NCI-H2171 treated with DMSO at 0.1 percent for 48 hours (cell line): ENCODE data around the gene F11R.
A peak's percentile ranks its signal among the peaks of the same experiment; 100 is the strongest.

Experiments used
- DNase-seq: peaks from one replicate; lab custom pipeline; 2025; lab: John Stamatoyannopoulos, UW

Gene F11R

DNA sequence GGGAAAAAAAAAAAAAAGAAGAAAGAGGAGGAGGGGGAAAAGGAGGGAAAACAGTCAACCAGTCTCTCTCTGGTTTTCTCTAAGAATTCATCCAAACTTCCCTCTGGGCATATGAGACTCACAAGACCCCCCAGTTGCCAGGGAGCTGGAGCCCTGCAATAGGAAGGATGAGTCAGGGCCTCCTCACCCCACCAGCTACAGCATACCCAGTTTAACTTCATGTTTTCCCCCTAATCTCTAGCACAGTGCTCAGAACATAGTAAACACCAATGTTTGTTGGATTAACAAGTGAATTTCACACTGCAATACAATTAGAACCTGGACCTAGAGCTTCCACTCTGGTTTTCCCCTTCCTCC is 7.8 kb downstream of the F11R start:
- no peak for DNase-seq

DNA sequence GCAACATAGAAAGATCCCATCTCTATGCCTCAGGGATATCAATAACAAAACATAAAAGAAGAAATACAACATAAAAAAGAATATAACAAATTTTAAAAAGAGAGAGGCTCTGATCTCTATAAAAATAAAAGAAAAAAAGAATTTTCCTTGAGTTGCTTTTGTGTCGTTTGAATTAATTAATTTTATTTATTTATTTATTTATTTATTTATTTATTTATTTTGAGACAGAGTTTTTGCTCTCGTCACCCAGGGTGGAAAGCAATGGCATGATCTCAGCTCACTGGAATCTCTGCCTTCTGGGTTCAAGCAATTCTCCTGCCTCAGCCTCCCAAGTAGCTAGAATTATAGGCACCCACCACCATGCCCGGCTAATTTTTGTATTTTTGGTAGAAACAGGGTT is 8.5 kb downstream of the F11R start:
- no peak for DNase-seq

DNA sequence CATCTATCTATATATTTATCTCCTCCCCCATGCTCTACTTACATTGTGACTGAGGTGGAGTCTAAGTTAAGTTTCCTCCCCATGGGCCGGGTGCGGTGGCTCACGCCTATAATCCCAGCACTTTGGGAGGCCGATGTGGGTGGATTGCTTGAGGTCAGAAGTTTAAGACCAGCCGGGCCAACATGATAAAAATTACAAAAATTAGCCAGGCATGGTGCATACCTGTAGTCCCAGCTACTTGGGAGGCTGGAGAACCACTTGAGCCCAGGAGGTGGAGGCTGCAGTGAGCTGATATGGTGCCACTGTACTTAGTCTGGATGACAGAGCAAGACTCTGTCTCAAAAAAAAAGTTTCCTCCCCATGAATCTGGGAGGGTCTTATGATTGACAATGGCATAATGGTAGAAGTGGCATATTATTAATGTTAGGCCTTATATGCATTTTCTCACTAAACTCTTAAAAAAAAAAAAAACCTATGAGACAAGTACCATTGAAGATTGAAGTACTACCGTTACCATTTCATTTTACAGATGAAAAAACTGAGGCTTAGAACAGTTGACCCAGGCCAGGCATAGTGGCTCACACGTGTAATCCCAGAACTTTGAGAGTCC is 11.2 kb downstream of the F11R start:
- DNase-seq = no peak

DNA sequence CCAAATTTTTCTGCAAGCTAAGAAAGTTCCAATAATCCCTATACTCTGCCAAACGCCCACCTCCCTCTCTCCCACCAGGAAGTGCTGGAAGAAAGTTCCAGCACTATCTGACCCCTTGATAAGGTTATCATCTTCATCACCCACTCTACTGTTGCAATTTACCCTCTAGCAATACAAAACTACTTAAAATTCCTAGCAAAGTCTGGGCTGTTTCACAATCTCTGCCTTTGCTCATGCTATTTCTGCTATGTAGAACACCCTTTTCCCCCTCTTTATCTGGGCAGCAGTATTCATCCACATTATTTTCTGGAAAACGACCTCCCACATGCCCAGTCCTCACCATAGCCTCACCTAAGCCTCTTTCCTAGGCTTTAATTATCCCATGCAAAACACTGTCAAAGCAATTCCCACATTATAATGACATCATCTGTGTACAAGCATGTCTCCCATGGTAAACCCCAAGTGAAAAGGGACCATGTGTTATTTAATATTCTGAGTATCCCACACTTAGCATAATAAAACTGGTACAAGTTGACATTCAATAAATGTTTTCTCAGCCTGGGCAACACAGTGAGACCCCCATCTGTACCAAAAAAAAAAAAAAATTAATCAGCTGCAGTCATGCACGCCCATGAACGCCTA is 12.0 kb downstream of the F11R start:
- no peak for DNase-seq

DNA sequence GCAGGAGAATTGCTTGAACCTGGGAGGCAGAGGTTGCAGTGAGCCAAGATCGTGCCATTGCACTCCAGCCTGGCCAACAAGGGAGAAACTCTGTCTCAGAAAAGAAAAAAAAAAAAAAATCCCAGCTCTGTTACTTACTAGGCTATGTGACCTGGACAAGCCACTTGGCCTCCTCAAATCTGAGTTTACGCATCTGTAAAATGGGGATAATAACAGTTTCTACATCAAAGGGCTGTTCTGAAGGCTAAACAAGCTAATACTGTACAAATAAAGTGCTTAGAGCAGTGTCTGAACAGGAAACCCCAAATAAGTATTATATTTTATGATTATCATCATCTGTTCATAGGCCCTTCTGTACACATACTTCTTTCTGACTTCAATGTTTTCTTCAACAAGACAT is 13.6 kb downstream of the F11R start:
- no peak for DNase-seq

DNA sequence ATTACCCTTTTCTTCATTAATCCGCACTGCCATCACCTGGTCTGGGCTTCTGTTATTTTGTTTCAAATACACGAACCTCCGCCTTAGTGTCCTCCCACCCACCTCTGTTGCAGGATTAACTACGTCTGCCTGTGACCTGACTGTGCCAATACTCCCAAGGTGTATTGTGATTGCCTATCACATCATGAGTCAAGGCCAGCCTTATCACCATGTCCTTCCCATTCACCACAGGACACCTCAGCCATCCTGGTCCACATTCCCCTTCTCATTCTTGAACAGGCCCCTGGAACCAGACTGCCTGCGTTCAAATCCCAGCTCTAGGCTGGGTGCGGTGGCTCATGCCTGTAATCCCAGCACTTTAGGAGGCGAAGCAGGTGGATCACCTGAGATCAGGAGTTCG is 14.4 kb downstream of the F11R start:
- DNase-seq = no peak

DNA sequence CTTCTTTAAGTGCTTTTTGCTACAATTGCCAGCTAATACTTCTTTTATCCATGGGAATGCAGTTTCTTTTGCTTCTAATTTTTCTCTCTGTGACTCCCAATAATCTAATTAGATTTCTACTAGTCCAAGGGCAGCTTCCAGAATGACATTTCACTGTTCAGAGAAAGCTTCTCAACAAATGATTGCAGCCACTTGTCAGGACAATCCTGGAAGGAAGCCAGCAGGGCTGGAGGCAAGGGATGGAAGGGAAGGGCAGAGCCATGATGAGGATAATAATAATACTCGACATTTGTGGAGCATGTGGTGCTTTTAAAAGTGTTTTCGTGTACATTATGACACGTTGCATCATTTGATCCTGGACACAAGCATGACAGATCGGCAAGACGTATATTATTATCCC is 19.4 kb downstream of the F11R start:
- DNase-seq = no peak

DNA sequence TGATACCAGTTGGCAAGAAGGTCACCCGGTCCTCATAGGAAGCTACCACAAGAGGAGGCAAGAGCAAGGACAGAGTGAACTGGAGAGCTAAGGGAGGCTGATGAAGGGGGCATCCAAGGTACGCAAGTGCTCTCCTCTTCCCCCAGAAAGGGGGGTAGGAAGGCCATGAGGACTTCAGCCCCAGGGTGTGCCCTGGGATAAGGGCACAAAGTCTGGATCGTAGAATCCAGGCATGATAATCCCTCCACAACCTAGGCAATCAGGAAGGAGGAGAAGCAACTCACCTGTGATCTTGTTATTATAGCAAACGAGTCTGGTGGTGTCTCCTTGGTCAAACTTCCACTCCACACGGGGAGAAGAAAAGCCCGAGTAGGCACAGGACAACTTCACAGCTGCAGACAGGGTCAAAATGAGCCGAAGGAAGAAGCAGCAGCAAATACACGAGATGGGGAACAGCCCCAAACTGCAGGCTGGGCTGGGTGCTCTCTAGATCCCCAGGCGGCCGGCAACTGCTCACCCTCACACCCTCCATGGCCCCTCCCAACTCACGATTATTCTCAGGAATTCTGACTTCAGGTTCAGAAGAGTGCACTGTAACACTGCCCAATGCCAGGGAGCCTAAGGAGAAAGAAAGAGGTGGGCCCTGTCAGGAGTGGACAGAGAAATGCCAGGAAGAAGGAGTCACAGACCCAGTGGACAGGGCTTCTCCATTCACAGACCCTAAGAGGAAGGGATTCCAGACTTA is 20.0 kb downstream of the F11R start:
- no peak for DNase-seq

DNA sequence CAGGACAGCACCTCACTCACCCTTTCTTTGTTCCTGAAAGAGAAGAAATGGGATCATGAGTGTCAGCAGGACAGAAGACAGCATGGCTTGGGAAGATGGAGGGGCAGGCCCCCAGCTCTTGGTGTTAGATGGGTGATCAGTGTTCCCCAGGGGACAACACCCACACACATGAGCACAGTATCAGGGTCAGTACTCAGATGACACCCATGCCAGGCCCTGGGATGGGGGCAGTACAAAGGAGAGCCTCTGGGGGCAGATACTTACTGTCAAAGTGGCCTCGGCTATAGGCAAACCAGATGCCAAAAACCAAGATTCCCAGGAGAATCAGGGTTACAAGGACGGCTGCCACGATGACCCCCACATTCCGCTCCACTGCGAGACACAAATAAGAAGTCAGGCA is 21.6 kb downstream of the F11R start:
- DNase-seq = no peak

DNA sequence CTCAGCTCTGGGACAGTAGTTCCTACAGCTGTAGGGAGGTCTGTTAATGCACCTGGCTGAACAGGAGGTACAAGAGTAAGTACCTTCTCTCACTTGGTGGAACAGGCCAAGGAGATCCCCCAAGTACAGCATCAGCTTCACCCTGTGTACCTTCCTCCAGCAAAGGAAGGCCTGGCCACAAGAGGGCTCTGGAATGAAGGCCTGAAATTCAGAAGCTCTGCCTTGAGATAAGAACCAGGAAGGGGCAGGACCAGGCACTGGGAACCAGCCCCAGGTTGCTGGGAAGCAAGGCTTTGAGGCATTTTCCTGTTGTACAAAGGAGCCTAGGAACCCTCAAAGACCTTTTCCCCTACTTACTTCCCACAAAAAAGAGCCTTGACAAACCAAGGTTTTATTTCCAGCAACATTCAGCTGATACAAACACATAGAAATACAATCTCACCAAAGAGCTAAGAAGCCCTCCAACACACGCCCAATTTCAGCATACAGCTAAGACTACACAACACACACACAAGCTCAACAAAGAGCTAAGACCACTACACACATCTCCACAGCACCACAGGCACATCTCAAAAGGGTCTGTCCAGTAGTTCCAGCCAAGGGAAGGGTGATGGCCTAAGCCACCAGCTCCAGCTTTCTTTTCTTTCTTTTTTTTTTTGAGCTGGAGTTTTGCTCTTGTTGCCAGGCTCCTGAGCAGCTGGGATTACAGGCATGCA is 23.5 kb downstream of the F11R start:
- DNase-seq = peak; percentile 9

DNA sequence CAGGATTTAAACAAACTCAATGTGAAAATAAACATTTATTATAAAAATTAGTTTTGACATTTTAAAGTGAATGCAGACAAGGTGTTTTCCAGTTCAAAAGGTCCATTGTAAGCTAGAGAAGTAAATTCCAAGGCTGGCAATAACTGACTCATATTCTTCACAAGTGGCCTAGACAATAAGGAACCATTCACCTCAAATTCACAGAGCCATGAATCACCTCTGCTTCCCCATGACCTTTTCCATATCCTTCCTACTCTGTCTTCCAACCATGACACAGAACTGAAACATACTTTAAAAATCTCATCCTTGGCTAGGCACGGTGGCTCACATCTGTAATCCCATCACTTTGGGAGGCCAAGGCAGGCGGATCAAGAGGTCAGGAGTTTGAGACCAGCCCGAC is 24.8 kb downstream of the F11R start:
- DNase-seq = no peak

DNA sequence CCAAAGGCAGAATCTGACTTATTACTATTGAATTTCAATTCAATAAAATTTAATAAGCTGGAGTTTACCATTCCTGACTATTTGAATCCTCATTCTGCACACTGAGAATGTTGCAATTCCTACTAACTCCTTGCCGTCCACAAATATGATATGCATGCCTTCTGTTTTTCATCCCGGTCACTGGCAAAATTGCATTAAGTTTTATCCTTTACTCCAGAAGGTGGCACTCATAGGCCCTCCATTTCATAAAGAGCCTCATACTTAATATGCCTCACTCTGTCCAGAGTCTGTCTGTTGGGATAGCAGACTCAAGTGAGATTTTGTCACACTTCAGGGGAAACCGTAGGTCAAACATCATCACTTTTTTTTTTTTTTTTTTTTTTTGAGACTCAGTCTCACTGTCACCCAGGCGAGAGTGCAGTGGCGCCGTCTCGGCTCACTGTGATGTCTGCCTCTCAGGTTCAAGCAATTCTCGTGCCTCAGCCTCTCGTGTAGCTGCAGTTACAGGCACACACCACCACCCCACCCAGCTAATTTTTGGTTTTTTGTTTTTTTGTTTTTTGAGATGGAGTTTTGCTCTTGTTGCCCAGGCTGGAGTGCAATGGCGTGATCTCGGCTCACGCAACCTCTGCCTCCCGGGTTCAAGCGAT is 27.3 kb downstream of the F11R start:
- peak; percentile 20 for DNase-seq

DNA sequence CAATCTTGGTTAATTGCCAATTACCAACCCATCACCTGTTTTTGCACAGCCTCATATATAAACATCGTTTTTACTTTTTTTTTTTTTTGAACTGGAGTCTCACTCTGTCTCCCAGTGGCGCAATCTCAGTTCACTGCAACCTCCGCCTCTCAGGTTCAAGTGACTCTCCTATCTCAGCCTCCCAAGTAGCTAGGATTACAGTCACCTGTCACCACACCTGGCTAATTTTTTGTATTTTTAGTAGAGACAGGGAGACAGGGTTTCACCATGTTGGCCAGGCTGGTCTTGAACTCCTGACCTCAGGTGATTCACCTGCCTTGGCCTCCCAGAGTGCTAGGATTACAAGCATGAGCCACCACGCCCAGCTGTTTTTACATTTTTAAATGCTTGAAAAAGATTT is 28.9 kb downstream of the F11R start:
- peak; percentile 26 for DNase-seq

DNA sequence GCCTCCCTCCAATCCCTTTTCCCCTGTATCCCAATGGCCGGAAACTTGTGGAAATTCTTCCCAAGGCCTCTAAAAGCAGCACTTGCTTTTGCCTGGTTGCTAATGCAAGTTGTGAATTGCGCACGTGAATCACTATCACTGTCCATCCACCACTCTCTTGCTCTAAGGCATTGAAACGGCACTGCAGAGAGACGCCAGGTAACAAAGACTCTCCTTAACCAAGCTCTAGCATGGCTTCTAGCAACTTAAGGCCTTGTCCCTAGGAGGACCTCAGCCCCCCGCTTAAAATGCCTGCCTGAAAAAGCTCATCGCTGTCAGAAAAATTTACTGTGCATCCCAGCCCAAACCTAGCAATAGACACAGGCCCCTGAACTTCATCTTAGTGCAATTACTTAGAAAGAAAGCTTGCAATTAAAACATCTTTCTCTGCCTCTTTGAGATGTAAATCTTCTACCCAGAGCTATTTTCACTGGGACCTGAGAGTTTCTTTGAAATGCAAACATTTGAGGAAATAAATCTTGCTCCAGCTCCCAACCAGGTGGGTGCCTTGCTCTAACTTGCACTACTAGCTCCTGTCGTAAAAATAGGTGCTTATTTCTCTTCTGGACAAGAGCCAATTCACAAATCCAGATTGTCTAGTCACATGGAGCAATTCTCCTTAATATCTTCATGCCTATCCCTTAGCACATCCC is 33.4 kb downstream of the F11R start:
- DNase-seq = no peak

DNA sequence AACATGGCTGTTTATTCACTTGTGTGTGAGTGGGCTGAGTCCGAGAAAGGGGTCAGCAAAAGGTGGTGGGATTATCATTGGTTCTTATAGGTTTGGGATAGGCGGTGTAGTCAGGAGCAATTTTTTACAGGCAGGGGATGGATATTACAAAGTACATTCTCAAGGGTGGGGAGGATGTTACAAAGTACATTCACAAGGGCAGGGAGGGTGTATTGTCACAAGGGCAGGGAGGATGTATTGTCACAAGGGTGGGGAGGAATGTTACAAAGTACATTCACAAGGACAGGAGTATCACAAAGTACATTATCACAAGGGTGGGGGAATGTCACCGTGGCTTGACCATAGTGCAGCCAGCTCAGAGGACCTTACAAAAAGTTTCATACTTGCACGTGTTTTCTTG is 35.2 kb downstream of the F11R start:
- no peak for DNase-seq

DNA sequence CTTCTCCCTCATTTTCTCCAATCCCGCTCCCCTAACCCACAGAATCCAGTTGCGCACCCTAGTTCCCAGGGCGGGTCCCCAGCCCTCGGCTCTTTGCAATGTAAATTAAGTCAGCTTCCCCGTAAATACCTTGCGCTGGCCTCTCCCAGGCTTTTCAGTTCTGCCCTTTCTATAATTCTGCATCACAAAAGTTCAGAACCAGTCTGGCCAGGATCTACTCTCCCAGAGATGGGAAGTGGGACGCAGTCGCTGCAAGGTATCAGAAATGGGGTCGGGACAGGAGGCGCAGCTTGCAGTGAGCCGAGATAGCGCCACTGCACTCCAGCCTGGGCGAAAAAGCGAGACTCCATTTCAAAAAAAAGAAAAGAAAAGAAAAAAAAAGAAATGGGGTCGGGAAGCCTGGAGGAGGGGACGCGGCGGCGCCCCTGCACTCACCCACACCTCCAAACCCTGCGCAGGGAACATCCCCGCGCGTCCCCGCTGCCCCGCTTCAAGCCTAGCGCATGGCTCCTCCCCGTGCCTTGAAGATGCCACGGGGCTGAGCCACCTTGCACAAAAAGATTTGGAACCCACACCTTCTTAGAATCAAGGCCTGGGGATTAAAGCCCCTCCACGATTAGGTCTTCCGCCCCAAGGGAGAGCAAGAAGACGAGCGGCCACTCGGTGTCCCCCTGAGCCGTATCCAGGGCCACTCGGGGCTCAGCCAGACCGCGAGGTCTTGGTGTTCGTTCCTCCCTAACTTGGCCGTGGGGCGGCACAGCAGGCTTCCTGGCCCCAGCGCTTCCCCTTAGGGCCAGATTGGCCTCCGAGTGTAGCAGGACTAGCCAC is 39.2 kb downstream of the F11R start:
- DNase-seq = no peak

DNA sequence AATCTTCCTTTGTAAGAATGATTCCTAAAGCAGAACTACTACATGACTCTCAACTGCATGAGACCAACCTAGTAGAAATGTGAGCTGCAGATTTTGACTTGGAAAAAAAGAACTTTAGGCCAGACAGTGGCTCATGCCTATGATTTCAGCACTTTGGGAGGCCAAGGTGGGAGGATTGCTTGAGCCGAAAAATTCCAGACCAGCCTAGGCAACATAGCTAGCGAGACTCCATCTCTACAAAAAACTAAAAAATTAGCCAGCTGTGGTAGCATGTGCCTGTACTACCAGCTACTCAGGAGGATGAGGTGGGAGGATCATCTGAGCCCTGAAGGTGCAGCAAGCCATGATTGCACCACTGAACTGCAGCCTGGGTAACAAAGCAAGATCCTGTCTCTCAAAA is 41.7 kb downstream of the F11R start:
- DNase-seq = no peak

DNA sequence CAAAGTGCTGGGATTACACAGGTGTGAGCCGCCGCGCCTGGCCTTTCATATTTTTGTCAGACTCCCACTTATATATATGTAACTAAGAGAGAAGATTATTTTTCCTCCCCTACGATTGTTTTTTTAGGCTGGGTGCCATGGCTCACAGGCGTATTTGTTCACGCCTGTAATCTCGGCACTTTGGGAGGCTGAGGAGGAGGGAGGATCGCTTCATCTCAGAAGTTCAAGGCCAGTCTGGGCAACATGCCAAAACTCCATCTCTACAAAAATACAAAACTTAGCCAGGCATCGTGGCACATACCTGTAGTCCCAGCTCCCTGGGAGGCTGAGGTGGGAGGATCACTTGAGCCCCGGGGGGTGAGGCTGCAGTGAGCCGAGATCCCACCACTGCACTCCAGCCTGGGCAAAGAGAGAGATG is 42.4 kb downstream of the F11R start:
- peak; percentile 6 for DNase-seq

DNA sequence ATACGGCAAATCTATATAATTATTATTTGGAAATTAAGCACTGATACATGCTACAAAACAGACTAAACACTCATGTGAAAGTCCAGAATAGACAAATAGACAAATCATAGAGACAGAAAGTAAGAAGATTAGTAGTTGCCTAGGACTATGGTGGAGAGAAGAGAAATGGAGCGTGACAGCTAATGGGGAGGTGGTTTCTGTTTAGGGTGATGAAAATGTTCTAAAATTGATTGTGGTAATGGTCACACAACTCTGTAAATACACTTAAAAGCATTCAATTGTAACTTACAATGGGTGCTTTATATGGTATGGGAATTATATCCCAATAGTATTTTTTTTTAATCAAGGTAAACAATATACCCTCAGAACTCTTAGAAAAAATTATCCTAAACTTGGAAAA is 45.9 kb downstream of the F11R start:
- no peak for DNase-seq

DNA sequence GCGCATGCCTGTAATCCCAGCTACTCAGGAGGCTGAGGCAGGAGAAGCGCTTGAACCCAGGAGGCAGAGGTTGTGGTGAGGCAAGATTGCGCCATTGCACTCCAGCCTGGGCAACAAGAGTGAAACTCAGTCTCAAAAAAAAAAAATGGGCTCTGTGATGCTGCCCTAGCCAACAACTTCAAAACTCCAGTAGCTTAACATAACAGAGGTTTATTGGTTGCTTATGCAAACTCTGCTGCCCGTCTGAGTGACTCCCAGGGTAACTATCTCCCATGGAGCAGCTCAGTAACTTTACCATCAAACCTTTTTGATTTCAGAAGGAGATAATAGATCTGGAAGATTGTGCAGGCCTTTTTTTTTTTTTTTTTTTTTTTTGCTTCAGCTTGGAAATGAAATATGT is 47.5 kb downstream of the F11R start:
- DNase-seq = no peak

DNA sequence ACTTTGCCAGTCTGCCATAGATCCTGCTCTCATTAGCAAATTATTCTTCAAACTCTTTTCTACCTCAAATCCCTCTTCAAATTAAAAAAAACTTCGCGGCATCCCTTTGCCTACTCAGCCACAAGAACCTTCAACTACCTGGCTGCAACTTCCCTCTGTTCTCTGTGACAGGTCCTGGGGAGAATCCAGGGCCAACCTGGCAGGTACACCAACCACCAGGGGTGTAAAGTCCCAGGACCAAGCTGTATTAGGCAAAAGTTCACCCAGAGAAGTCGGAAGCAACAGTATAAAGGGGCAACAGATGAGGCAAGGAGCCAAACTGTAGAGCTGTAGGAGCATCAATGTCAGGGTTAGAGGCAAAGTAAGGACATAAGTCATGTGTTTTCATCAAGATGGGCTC is 48.0 kb downstream of the F11R start:
- DNase-seq = no peak
